HG02642 (cell line): ENCODE results near the gene ZMYM4.
"Not testable (repeated sequence)": the region's sequence is repeated elsewhere in the genome, so short reads cannot be mapped to it uniquely, and the experiment has no call there.

Source experiments
- ATAC-seq: cut with Tn5 transposase; IDR thresholded peaks from one replicate; pipeline ENCODE4 v1.9.1; 2021; ENCODE audit warnings: mild to moderate bottlenecking; ENCODE audit not compliant: unreplicated experiment, poor library complexity

Gene ZMYM4

GRCh38 chr1:35447278-35447677 lies 178.8 kb downstream of the ZMYM4 start:
- ATAC-seq = no peak

- ATAC-seq = no peak
These were observed 179.9 kb downstream of the ZMYM4 start for GRCh38 chr1:35448344-35448801.

GRCh38 chr1:35449334-35450008 lies 181.0 kb downstream of the ZMYM4 start:
- ATAC-seq = no peak

GRCh38 chr1:35451125-35451528 lies 182.6 kb downstream of the ZMYM4 start:
- peak; percentile 64 for ATAC-seq

GRCh38 chr1:35452106-35452774 lies 183.7 kb downstream of the ZMYM4 start:
- no peak for ATAC-seq

GRCh38 chr1:35453031-35453430 lies 184.5 kb downstream of the ZMYM4 start:
- no peak for ATAC-seq

- no peak for ATAC-seq
These were observed 185.7 kb downstream of the ZMYM4 start for GRCh38 chr1:35454176-35454575.

- ATAC-seq = no peak
These were observed 186.1 kb downstream of the ZMYM4 start for GRCh38 chr1:35454616-35455015.

- no peak for ATAC-seq
These were observed 192.3 kb downstream of the ZMYM4 start for GRCh38 chr1:35460796-35461195.

- no peak for ATAC-seq
These were observed 193.6 kb downstream of the ZMYM4 start for GRCh38 chr1:35461966-35462651.

GRCh38 chr1:35463232-35463631 lies 194.7 kb downstream of the ZMYM4 start:
- ATAC-seq = no peak

GRCh38 chr1:35463749-35464148 lies 195.2 kb downstream of the ZMYM4 start:
- ATAC-seq = not testable (repeated sequence)

GRCh38 chr1:35466120-35466519 lies 197.6 kb downstream of the ZMYM4 start:
- no peak for ATAC-seq

GRCh38 chr1:35470977-35471613 lies 202.6 kb downstream of the ZMYM4 start:
- no peak for ATAC-seq
